ENCODE data around the gene AQP12B. TPM values are rescaled to one million over a fixed set of nuclear protein-coding genes. Genes with fewer than 3 reads are reported as not detected.
A peak's percentile ranks its signal among the peaks of the same experiment; 100 is the strongest.
"Not testable (repeated sequence)": the region's sequence is repeated elsewhere in the genome, so short reads cannot be mapped to it uniquely, and the experiment has no call there.

The AQP12B gene
- total RNA-seq, 3 donors from 2014 or later: not detected

GRCh38 chr2:240703417-240704341, 21.0 kb upstream of the AQP12B start:
- Histone ChIP-seq H3K4me3 (no peak overlapping the region), H3K36me3 (no peaks in the 10 kb centered on the region), H3K27ac (no peak overlapping the region), H3K4me1 (no peaks in the 10 kb centered on the region), H3K27me3 (peaks cover 0 to 51% of the 10 kb centered on the region in 2 donors), H3K9me3 (no peaks in the 10 kb centered on the region)
- TF ChIP-seq POLR2A (IDR thresholded peaks at IDR 0.05) (no peak), POLR2AphosphoS5 (IDR thresholded peaks at IDR 0.05) (no peak)
- TF ChIP-seq, protein P1, sequence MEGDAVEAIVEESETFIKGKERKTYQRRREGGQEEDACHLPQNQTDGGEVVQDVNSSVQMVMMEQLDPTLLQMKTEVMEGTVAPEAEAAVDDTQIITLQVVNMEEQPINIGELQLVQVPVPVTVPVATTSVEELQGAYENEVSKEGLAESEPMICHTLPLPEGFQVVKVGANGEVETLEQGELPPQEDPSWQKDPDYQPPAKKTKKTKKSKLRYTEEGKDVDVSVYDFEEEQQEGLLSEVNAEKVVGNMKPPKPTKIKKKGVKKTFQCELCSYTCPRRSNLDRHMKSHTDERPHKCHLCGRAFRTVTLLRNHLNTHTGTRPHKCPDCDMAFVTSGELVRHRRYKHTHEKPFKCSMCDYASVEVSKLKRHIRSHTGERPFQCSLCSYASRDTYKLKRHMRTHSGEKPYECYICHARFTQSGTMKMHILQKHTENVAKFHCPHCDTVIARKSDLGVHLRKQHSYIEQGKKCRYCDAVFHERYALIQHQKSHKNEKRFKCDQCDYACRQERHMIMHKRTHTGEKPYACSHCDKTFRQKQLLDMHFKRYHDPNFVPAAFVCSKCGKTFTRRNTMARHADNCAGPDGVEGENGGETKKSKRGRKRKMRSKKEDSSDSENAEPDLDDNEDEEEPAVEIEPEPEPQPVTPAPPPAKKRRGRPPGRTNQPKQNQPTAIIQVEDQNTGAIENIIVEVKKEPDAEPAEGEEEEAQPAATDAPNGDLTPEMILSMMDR (IDR thresholded peaks at IDR 0.05): no peak
- intact Hi-C loops (cut with DNase I; ENCODE audit: low total_unique reads): no loop called here
- DNase-seq (ENCODE audit: low spot score in 2 of 2): no peak

DNA sequence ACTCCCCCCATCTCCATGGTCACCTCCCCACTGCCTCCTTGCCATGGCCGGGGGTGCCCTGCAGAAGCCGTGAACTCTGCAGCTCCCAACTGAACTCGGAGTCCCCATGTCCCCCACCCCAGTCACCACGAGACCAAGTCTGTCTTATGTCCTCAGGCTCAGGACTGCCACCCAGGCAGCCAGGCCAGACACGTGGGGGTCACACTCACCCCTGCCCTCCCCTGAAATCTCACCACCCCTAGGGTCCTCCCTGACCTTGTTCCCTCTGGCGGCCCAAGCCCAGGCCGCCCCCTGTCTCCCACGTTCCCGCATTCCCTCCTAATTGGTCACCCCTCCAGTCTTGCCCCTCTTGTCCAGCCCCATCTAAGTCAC, 19.9 kb upstream of the AQP12B start:
- intact Hi-C loops (cut with DNase I; ENCODE audit: low total_unique reads): no loop called here
- H3K27ac ChIP-seq: no peak overlapping the region
- H3K27me3 ChIP-seq: peaks cover 0 to 46% of the 10 kb centered on the region in 2 donors
- H3K4me3 ChIP-seq: no peak overlapping the region
- H3K36me3 ChIP-seq: no peaks in the 10 kb centered on the region
- no peaks in the 10 kb centered on the region for H3K9me3 ChIP-seq
- H3K4me1 ChIP-seq: no peaks in the 10 kb centered on the region
- no peak for DNase-seq (ENCODE audit: low spot score in 2 of 2)
- TF ChIP-seq POLR2A (IDR thresholded peaks at IDR 0.05): no peak

- TF ChIP-seq POLR2A (IDR thresholded peaks at IDR 0.05): no peak
- TF ChIP-seq, protein P1 (IDR thresholded peaks at IDR 0.05): no peak
- TF ChIP-seq POLR2AphosphoS5 (IDR thresholded peaks at IDR 0.05): no peak
- intact Hi-C loops (cut with DNase I; ENCODE audit: low total_unique reads): no loop called here
- Histone ChIP-seq H3K36me3 (no peaks in the 10 kb centered on the region), H3K27me3 (peaks cover 0 to 46% of the 10 kb centered on the region in 2 donors), H3K4me1 (no peaks in the 10 kb centered on the region), H3K9me3 (no peaks in the 10 kb centered on the region), H3K4me3 (no peak overlapping the region), H3K27ac (no peak overlapping the region)
- DNase-seq (ENCODE audit: low spot score in 2 of 2): no peak
Measured at GRCh38 chr2:240701736-240702639, 19.3 kb upstream of the AQP12B start.

DNA sequence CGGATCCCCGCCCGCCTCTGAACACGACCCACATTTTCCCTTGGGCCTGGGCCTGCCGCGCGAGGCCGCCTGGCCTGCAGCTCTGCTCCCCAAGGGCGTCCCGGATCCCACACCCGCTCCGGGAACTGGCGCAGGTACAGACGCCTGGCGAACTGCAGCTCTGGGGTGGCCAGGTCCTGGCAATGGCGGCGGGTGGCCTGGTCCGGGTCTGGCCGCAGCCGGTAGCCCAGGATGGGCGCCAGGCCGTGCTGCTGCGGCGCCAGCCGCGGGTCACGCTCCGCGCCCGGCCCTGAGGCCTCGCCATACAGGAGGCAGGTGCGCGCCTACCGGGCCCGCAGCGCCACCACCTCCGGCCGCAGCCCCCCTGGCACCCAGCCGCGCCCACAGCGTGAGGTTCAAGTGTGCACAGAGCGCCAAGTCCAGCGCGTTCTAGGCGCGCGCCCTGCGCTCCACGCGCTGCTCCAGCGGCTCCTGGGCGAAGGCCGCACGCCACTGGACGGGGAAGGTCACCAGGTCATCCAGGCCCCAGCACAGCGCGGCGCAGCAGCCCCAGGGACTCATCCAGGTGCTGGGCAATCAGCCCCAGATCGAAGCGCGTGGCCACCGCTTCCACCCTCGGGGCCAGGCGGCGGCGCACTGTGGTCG, 18.5 kb upstream of the AQP12B start:
- H3K27me3 ChIP-seq: peaks cover 0 to 46% of the 10 kb centered on the region in 2 donors
- intact Hi-C loops (cut with DNase I; ENCODE audit: low total_unique reads): no loop called here
- H3K9me3 ChIP-seq: no peaks in the 10 kb centered on the region
- DNase-seq (ENCODE audit: low spot score in 2 of 2): no peak
- TF ChIP-seq, protein P1 (IDR thresholded peaks at IDR 0.05): no peak
- no peak for TF ChIP-seq POLR2A (IDR thresholded peaks at IDR 0.05)
- TF ChIP-seq POLR2AphosphoS5 (IDR thresholded peaks at IDR 0.05): no peak
- no peaks in the 10 kb centered on the region for H3K36me3 ChIP-seq
- H3K27ac ChIP-seq: no peak overlapping the region
- H3K4me3 ChIP-seq: peak overlapping the region in 1 of 3 donors; percentile 15
- H3K4me1 ChIP-seq: no peaks in the 10 kb centered on the region

- intact Hi-C loops (cut with DNase I; ENCODE audit: low total_unique reads): not testable (repeated sequence)
- H3K27me3 ChIP-seq: peaks cover 0 to 45% of the 10 kb centered on the region in 2 donors
Measured at GRCh38 chr2:240700616-240701015, 17.9 kb upstream of the AQP12B start.

GRCh38 chr2:240699835-240700234, 17.1 kb upstream of the AQP12B start:
- H3K27ac ChIP-seq; DNase-seq (ENCODE audit: low spot score in 2 of 2); intact Hi-C loops (cut with DNase I; ENCODE audit: low total_unique reads); H3K4me1 ChIP-seq; H3K9me3 ChIP-seq; H3K36me3 ChIP-seq; H3K4me3 ChIP-seq: not testable (repeated sequence)
- H3K27me3 ChIP-seq: peaks cover 0 to 40% of the 10 kb centered on the region in 2 donors

More at GRCh38 chr2:240700616-240701015, 17.9 kb upstream of the AQP12B start:
- DNase-seq (ENCODE audit: low spot score in 2 of 2); H3K9me3 ChIP-seq; H3K36me3 ChIP-seq; H3K27ac ChIP-seq; H3K4me1 ChIP-seq: not testable (repeated sequence)
- peak overlapping the region in 1 of 3 donors; percentile 15 for H3K4me3 ChIP-seq

- H3K9me3 ChIP-seq; DNase-seq (ENCODE audit: low spot score in 2 of 2); H3K4me3 ChIP-seq; H3K27ac ChIP-seq; H3K4me1 ChIP-seq; intact Hi-C loops (cut with DNase I; ENCODE audit: low total_unique reads); H3K36me3 ChIP-seq: not testable (repeated sequence)
- peaks cover 0 to 32% of the 10 kb centered on the region in 2 donors for H3K27me3 ChIP-seq
Measured at GRCh38 chr2:240698852-240699561, 16.3 kb upstream of the AQP12B start.

GRCh38 chr2:240696469-240696868, 13.8 kb upstream of the AQP12B start:
- intact Hi-C loops (cut with DNase I; ENCODE audit: low total_unique reads); H3K4me3 ChIP-seq; H3K36me3 ChIP-seq; H3K9me3 ChIP-seq; DNase-seq (ENCODE audit: low spot score in 2 of 2); H3K27ac ChIP-seq; H3K27me3 ChIP-seq; H3K4me1 ChIP-seq: not testable (repeated sequence)
